Panc1 (cell line): ENCODE results near the gene MYH11. TPM values are rescaled to one million over a fixed set of nuclear protein-coding genes. Genes with fewer than 3 reads are reported as not detected.

Source experiments
- ATAC-seq: fragments of 200-7000 bp; cut with Tn5 transposase; 2 replicates; pipeline ENCODE4 v1.9.1; 2020; ENCODE audit warnings: mild to moderate bottlenecking, moderate library complexity
- BruUV-seq: library from RNA; stranded (reverse); fragments of 400-500 nt; replicated peaks from 2 replicates; lab custom pipeline; 2021; lab: Mats Ljungman, UMichigan
- CTCF ChIA-PET: fragments of 300-600 bp; sonication (Branson Sonifier 250); formaldehyde crosslinking; loops from one replicate; lab custom pipeline; 2022; ENCODE audit warnings: antibody characterized with exemption; lab: Charles Lee
- POLR2A ChIA-PET: fragments of 300-600 bp; sonication (Branson Sonifier 250); formaldehyde crosslinking; loops from one replicate; lab custom pipeline; 2022; ENCODE audit warnings: antibody characterized with exemption; lab: Charles Lee
- DNase-seq: peaks from one replicate; pipeline ENCODE4 v3.0.0-alpha.2; 2010; ENCODE audit warnings: low read depth, low spot score
- H3K27ac ChIP-seq: 2 replicates; pipeline ENCODE4 v1.5.1; 2011; ENCODE audit warnings: mild to moderate bottlenecking, low read length, inconsistent platforms
- H3K27me3 ChIP-seq: fragments of 200-500 bp; sonication (Bioruptor generic); 2 replicates; pipeline ENCODE4 v1.6.0; 2014; ENCODE audit warnings: low read length, inconsistent platforms; ENCODE audit not compliant: control insufficient read depth, insufficient read depth
- H3K36me3 ChIP-seq: fragments of 200-500 bp; sonication (Bioruptor generic); 2 replicates; pipeline ENCODE4 v1.5.1; 2014; ENCODE audit warnings: inconsistent platforms, mild to moderate bottlenecking, low read length, moderate library complexity; ENCODE audit not compliant: control insufficient read depth, insufficient read depth
- H3K4me1 ChIP-seq: 2 replicates; pipeline ENCODE4 v1.5.1; 2011; ENCODE audit warnings: inconsistent platforms, mild to moderate bottlenecking, low read length, moderate library complexity; ENCODE audit not compliant: control insufficient read depth, insufficient read depth
- H3K4me3 ChIP-seq, 2 experiments: 2 replicates each; pipeline ENCODE4 v1.5.1; 2011 to 2012; ENCODE audit warnings: low read depth in 2 of 2, low read length in 2 of 2, mild to moderate bottlenecking in 2 of 2, inconsistent platforms in 1 of 2, moderate library complexity in 1 of 2
- H3K9me3 ChIP-seq: fragments of 200-500 bp; sonication (Bioruptor generic); 2 replicates; pipeline ENCODE4 v1.5.1; 2014; ENCODE audit warnings: low read depth, mild to moderate bottlenecking, inconsistent platforms, low read length, moderate library complexity; ENCODE audit not compliant: control insufficient read depth, insufficient read depth
- CTCF ChIP-seq: fragments of 450-650 bp; IDR thresholded peaks from 2 replicates; pipeline ENCODE4 v1.5.1; 2017; ENCODE audit warnings: mild to moderate bottlenecking
- POLR2AphosphoS5 ChIP-seq: IDR thresholded peaks from 2 replicates; pipeline ENCODE4 v1.6.1; 2012; ENCODE audit warnings: mild to moderate bottlenecking, low read depth, low read length, moderate library complexity
- REST ChIP-seq, 2 experiments: IDR thresholded peaks; 2 replicates each; pipeline ENCODE4 v1.6.1; 2011 to 2012; ENCODE audit warnings: low read depth in 2 of 2, control low read depth in 1 of 2, low read length in 1 of 2, mild to moderate bottlenecking in 1 of 2, moderate library complexity in 1 of 2; ENCODE audit not compliant: insufficient read depth in 1 of 2
- SIN3A ChIP-seq: IDR thresholded peaks from 2 replicates; pipeline ENCODE4 v1.6.1; 2012; ENCODE audit warnings: low read depth, mild to moderate bottlenecking, low read length, moderate library complexity, borderline replicate concordance; ENCODE audit not compliant: insufficient read depth
- TCF7L2 ChIP-seq: IDR thresholded peaks from 2 replicates; pipeline ENCODE4 v1.6.1; 2011; ENCODE audit warnings: mild to moderate bottlenecking, low read depth, low read length, inconsistent platforms
- in situ Hi-C: cut with HindIII; loops from 2 replicates; pipeline ENCODE4 v1.10.0; 2016; ENCODE audit warnings: low sequenced_read_pairs, low pct_unique_long_range_greater_than_20kb
- intact Hi-C: fragments of 100-400 bp; cut with micrococcal nuclease; formaldehyde crosslinking; loops from one replicate; pipeline ENCODE4 v1.10.0; 2022; ENCODE audit not compliant: unreplicated experiment
- total RNA-seq: library from RNA; stranded (reverse); gene quantifications from one replicate; pipeline ENCODE4 v1.2.1, GENCODE V29; 2021; ENCODE audit not compliant: unreplicated experiment

MYH11 gene
- total RNA-seq, 1 experiment from 2014 or later, result 0.51 TPM

- intact Hi-C loops (no loop called here), in situ Hi-C loops (no loop called here)
- DNase-seq (no peak), ATAC-seq (no peak)
- BruUV-seq, result no TSS peak
- ChIA-PET POLR2A (no interaction called here), CTCF (no interaction called here)
- Histone ChIP-seq H3K9me3 (no peaks in the 10 kb centered on the region), H3K4me3 (no peak overlapping the region), H3K27me3 (no peaks in the 10 kb centered on the region), H3K4me1 (no peaks in the 10 kb centered on the region), H3K27ac (no peak overlapping the region), H3K36me3 (no peaks in the 10 kb centered on the region)
- TF ChIP-seq REST (IDR thresholded peaks at IDR 0.05; ENCODE audit: insufficient read depth in 1 of 2, low read depth in 2 of 2, low read length in 1 of 2), result no peak
- TF ChIP-seq POLR2AphosphoS5, result no peak
- no peak for TF ChIP-seq CTCF
- TF ChIP-seq SIN3A, result no peak
- no peak for TF ChIP-seq TCF7L2
These were observed 142.2 kb downstream of the MYH11 start for GRCh38 chr16:15714393-15715172.

GRCh38 chr16:15708997-15709396, 147.8 kb downstream of the MYH11 start:
- in situ Hi-C loops, result no loop called here
- CTCF ChIA-PET, result no interaction called here
- BruUV-seq, result no TSS peak
- POLR2A ChIA-PET, result interaction anchor here (0.5 kb wide), 1 partner anchor 279 kb away, joined by 8 read pairs; no protein-coding TSS in a partner anchor
- Histone ChIP-seq H3K4me1 (no peaks in the 10 kb centered on the region), H3K4me3 (no peak overlapping the region), H3K9me3 (no peaks in the 10 kb centered on the region), H3K27me3 (no peaks in the 10 kb centered on the region), H3K27ac (no peak overlapping the region), H3K36me3 (no peaks in the 10 kb centered on the region)
- DNase-seq (no peak), ATAC-seq (no peak)
- intact Hi-C loops, result no loop called here
- TF ChIP-seq CTCF (no peak), SIN3A (no peak), POLR2AphosphoS5 (no peak), TCF7L2 (no peak), REST (IDR thresholded peaks at IDR 0.05; ENCODE audit: insufficient read depth in 1 of 2, low read depth in 2 of 2, low read length in 1 of 2) (no peak)
